ENCODE data around the gene EPB41L1.

EPB41L1 gene

DNA sequence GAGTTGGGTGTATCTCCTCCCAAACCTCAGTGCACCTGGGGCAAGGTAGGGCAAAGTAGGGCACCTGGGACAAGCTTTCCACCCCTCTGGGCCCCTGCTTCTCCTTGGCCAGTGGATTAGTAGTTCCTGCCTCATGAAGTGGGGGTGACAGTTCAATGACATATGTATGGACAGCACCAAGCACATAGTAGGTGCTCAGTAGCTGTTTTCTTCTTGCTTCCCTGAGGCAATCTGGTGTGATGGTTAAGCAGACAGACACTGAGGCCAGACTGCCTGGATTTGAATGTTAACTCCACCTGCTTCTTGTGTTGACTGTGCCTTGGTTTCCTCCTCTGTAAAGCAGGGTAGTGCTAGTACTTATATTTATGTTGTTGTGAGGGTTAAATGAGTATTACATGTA lies 25.8 kb downstream of the EPB41L1 start:
- POLR2A ChIA-PET: no interaction called here
- TF ChIP-seq, protein P1, sequence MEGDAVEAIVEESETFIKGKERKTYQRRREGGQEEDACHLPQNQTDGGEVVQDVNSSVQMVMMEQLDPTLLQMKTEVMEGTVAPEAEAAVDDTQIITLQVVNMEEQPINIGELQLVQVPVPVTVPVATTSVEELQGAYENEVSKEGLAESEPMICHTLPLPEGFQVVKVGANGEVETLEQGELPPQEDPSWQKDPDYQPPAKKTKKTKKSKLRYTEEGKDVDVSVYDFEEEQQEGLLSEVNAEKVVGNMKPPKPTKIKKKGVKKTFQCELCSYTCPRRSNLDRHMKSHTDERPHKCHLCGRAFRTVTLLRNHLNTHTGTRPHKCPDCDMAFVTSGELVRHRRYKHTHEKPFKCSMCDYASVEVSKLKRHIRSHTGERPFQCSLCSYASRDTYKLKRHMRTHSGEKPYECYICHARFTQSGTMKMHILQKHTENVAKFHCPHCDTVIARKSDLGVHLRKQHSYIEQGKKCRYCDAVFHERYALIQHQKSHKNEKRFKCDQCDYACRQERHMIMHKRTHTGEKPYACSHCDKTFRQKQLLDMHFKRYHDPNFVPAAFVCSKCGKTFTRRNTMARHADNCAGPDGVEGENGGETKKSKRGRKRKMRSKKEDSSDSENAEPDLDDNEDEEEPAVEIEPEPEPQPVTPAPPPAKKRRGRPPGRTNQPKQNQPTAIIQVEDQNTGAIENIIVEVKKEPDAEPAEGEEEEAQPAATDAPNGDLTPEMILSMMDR (IDR thresholded peaks at IDR 0.05; ENCODE audit: control extremely low read depth, extremely low read depth, low read depth, missing control alignments): no peak
- CTCF ChIA-PET: interaction anchor here (1.1 to 1.8 kb wide), 6 partner anchors 10 to 147 kb away, joined by 3 to 9 read pairs (median 4); no protein-coding TSS in a partner anchor
- no peak for DNase-seq (ENCODE audit: extremely low spot score)

DNA sequence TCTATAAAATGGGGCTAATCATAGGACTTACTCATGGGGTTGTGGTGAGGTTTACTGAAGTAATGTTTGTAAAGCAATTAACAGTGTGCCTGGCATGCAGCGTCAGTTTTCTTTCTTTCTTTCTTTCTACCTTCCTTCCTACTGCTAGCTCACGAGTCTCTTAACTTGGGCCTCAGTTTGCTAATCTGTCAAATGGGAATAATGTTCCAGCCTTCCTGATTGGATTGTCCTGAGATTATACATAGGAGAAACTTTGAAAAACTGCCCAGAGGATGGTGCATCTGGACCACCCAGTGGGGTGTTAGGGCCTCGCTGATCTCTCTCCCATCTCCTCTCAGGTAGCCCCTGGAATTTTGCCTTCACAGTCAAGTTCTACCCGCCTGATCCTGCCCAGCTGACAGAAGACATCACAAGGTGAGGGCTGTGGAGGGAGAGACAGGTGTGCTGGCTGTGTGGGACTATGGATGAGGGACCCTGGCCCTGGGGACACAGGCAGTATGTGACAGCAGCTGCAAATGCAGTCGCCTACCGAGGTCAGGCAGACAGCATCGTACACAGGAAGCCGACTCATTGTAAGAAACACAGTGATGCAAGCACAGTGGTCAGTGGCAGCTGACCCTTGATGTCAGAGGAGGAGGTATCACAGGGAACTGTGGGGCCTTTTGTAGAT lies 27.5 kb downstream of the EPB41L1 start:
- ChIA-PET POLR2A (no interaction called here), CTCF (interaction anchor here (0.8 to 1.6 kb wide), 2 partner anchors 11 to 26 kb away, joined by 3 to 5 read pairs; no protein-coding TSS in a partner anchor)
- DNase-seq (ENCODE audit: extremely low spot score): no peak
- TF ChIP-seq, protein P1 (IDR thresholded peaks at IDR 0.05; ENCODE audit: control extremely low read depth, extremely low read depth, low read depth, missing control alignments): no peak

DNA sequence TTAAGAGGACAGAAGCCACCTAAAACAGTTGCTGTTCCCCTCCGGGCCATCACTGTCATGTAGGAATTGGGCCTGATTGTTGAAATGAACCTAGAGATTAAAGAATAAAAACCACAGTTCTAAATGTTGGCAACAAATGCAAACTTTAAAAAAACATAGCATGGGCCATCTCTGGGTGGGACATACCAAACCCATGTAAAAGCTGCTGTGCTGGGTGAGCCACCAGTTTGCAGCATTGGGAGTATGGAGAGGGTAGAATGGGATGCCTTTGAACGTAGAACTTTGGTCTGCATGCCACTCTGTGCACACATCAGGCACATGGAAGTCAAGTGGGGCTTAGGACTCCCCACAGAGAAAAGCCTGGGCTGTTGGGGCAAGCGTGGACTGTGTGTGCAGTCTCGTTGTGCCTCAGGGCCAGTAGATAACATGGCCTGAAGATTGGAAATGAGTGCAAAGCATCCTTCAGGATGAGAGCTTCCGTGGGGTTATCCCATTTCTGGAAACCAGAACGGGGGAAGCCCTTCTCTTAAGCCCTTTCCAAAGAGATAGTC lies 28.1 kb downstream of the EPB41L1 start:
- TF ChIP-seq, protein P1 (IDR thresholded peaks at IDR 0.05; ENCODE audit: control extremely low read depth, extremely low read depth, low read depth, missing control alignments): no peak
- DNase-seq (ENCODE audit: extremely low spot score): no peak
- ChIA-PET CTCF (interaction anchor here (1.6 to 3.3 kb wide), 2 partner anchors 20 to 27 kb away, joined by 5 to 13 read pairs; no protein-coding TSS in a partner anchor), POLR2A (no interaction called here)

DNA sequence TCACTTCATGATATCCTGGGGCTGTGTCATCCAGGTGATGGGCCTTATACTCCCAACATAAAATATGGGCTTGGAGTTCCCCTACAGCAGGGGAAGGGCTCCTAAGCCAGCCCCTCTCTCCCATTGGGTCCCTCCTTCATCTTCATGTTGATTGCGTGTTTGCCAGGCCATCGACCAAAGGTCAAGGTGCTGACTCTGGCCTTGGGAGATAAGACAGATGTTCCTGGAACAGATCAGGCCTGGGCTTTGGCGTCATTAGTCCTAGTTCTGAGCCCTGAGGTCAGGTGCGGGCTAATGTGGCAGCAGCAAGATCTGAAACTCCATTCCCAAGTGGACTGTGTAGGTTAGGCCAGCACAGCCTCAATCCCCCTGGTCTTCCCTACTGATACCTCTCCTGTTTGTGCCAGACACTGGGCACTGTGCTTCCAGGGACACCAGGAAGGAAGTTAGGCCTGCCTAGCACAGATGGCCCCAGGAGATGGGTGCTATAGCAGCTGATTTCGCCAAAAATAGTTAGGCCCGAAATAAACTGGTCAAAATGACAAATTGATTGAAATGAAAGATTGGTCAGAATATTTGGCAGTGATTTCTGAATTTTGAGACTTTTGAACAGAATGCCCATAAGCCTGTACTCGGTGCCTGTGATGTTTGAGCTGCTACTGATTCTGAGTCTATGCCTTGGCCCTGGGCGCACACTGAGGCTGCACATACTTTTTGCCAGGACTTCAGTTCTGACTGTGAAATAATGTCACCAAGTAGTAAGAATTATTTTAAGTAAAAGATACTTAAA lies 28.8 kb downstream of the EPB41L1 start:
- TF ChIP-seq, protein P1 (IDR thresholded peaks at IDR 0.05; ENCODE audit: control extremely low read depth, extremely low read depth, low read depth, missing control alignments): no peak
- ChIA-PET POLR2A (no interaction called here), CTCF (interaction anchor here (1.6 to 3.3 kb wide), 3 partner anchors 12 to 27 kb away, joined by 5 to 13 read pairs (median 6); no protein-coding TSS in a partner anchor)
- DNase-seq (ENCODE audit: extremely low spot score): no peak

DNA sequence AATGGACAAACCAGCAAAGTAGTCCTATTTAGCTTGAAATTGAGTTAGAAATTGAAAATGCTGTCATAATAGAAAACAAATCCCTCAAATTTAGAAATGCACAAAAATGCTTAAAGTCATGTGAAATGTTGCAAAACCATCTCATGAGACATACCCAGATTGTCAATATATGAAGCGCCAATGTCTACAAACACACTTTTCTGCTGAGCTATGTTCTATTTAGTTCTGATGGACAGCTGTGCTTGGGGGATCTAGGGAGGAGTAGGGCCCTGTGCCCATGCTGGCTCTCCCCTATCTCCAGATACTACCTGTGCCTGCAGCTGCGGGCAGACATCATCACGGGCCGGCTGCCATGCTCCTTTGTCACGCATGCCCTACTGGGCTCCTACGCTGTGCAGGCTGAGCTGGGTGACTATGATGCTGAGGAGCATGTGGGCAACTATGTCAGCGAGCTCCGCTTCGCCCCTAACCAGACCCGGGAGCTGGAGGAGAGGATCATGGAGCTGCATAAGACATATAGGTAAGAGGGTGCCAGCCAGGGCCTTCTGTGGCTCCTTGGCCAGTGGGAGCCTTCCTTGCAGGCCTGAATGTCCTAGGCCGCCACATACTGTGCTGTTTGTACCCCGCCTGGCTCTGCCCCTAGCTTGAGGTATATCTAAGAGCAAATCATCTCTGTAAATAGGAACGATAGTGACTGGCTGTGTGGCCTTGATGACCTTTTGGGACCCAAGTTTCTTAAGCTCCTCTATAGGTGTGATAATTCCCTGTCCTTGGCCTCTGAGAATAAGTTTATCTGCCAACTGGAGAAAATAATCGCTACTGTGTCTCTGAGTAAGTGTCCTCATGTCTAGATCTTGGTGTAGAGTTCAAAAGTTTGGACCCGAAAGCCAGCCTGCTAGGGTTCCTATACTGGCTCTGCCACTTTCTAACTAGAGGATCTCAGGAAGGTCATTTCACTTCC lies 30.6 kb downstream of the EPB41L1 start:
- TF ChIP-seq, protein P1 (IDR thresholded peaks at IDR 0.05; ENCODE audit: control extremely low read depth, extremely low read depth, low read depth, missing control alignments): no peak
- ChIA-PET POLR2A (no interaction called here), CTCF (interaction anchor here (1.2 to 3.3 kb wide), 6 partner anchors 11 to 132 kb away, joined by 3 to 17 read pairs (median 6); no protein-coding TSS in a partner anchor)
- no peak for DNase-seq (ENCODE audit: extremely low spot score)

Measured in GM10248 (cell line).